Measurements from ENCODE around the gene SPRR2D. TPM values are rescaled to one million over a fixed set of nuclear protein-coding genes. Genes with fewer than 3 reads are reported as not detected.

The SPRR2D gene
- total and polyA plus RNA-seq, 4 donors: 0.09 TPM; not detected in 3

- TF ChIP-seq NR2F2 (IDR thresholded peaks at IDR 0.05): no peak
- TF ChIP-seq YY1 (IDR thresholded peaks at IDR 0.05): no peak
- TF ChIP-seq RAD21 (IDR thresholded peaks at IDR 0.05): no peak
- no peak for TF ChIP-seq RXRA (IDR thresholded peaks at IDR 0.05)
- no peak for TF ChIP-seq EGR1 (IDR thresholded peaks at IDR 0.05; ENCODE audit: low read depth in 2 of 2)
- no peak for TF ChIP-seq JUND (IDR thresholded peaks at IDR 0.05)
- no peak for TF ChIP-seq FOXA1 (IDR thresholded peaks at IDR 0.05)
- TF ChIP-seq ATF3 (IDR thresholded peaks at IDR 0.05): no peak
- TF ChIP-seq CTCF (IDR thresholded peaks at IDR 0.05; ENCODE audit: low read depth, low read length, missing input control): no peak
- no peak within 1 kb of the TSS for H3K9ac ChIP-seq (ENCODE audit: low read depth in 1 of 2, low read length in 2 of 2)
- no peak for DNase-seq (ENCODE audit: low spot score)
- H3K4me3 ChIP-seq (ENCODE audit: low read depth in 1 of 3, low read length in 3 of 3): no peak within 1 kb of the TSS
- no peaks in the 10 kb centered on the region for H3K9me3 ChIP-seq (ENCODE audit: control insufficient read depth in 4 of 4, low read length in 3 of 4)
- no peaks in the 10 kb centered on the region for H3K4me1 ChIP-seq (ENCODE audit: control insufficient read depth in 4 of 4, insufficient read depth in 4 of 4, low read length in 3 of 4)
- 75% methylated on average over 2 of the region's 2 CpGs for WGBS
- no peaks in the 10 kb centered on the region for H3K27me3 ChIP-seq (ENCODE audit: control insufficient read depth in 4 of 4, insufficient read depth in 4 of 4, low read length in 3 of 4)
- no peak within 1 kb of the TSS for H3K27ac ChIP-seq (ENCODE audit: low read depth in 1 of 2, low read length in 2 of 2)
- no peaks in the 10 kb centered on the region for H3K36me3 ChIP-seq (ENCODE audit: control insufficient read depth in 4 of 4, insufficient read depth in 3 of 4, low read depth in 1 of 4, low read length in 3 of 4)
These were observed 39.5 kb downstream of the SPRR2D start, which contains the start of gene SPRR3 for GRCh38 chr1:153001382-153001781. Gene SPRR3, plus strand, starts transcription at chr1:153001749. Its CDS starts 1,272 bp downstream, at chr1:153003021.

- Histone ChIP-seq H3K27ac (ENCODE audit: low read depth in 1 of 2, low read length in 2 of 2) (no peak overlapping the region), H3K4me1 (ENCODE audit: control insufficient read depth in 4 of 4, insufficient read depth in 4 of 4, low read length in 3 of 4) (no peaks in the 10 kb centered on the region), H3K27me3 (ENCODE audit: control insufficient read depth in 4 of 4, insufficient read depth in 4 of 4, low read length in 3 of 4) (no peaks in the 10 kb centered on the region), H3K9ac (ENCODE audit: low read depth in 1 of 2, low read length in 2 of 2) (no peak overlapping the region), H3K36me3 (ENCODE audit: control insufficient read depth in 4 of 4, insufficient read depth in 3 of 4, low read depth in 1 of 4, low read length in 3 of 4) (no peaks in the 10 kb centered on the region), H3K9me3 (ENCODE audit: control insufficient read depth in 4 of 4, low read length in 3 of 4) (no peaks in the 10 kb centered on the region), H3K4me3 (ENCODE audit: low read depth in 1 of 3, low read length in 3 of 3) (no peak overlapping the region)
- no peak for DNase-seq (ENCODE audit: low spot score)
- 97% methylated on average over 1 of the region's 1 CpG for WGBS
- TF ChIP-seq GABPA (IDR thresholded peaks at IDR 0.05 in 1 of 2, conservative IDR thresholded peaks at IDR 0.05 in 1 of 2): no peak
These were observed 40.6 kb downstream of the SPRR2D start for GRCh38 chr1:153000294-153000693.

- H3K27me3 ChIP-seq (ENCODE audit: control insufficient read depth in 4 of 4, insufficient read depth in 4 of 4, low read length in 3 of 4): no peaks in the 10 kb centered on the region
- TF ChIP-seq FOXA2 (IDR thresholded peaks at IDR 0.05) (no peak), HNF4A (conservative IDR thresholded peaks at IDR 0.05) (no peak), TAF1 (conservative IDR thresholded peaks at IDR 0.05) (no peak), RAD21 (IDR thresholded peaks at IDR 0.05) (no peak)
- H3K27ac ChIP-seq (ENCODE audit: low read depth in 1 of 2, low read length in 2 of 2): no peak overlapping the region
- no peak overlapping the region for H3K4me3 ChIP-seq (ENCODE audit: low read depth in 1 of 3, low read length in 3 of 3)
- no peaks in the 10 kb centered on the region for H3K9me3 ChIP-seq (ENCODE audit: control insufficient read depth in 4 of 4, low read length in 3 of 4)
- WGBS: 67% methylated on average over 6 of the region's 6 CpGs
- H3K36me3 ChIP-seq (ENCODE audit: control insufficient read depth in 4 of 4, insufficient read depth in 3 of 4, low read depth in 1 of 4, low read length in 3 of 4): no peaks in the 10 kb centered on the region
- H3K4me1 ChIP-seq (ENCODE audit: control insufficient read depth in 4 of 4, insufficient read depth in 4 of 4, low read length in 3 of 4): no peaks in the 10 kb centered on the region
- no peak overlapping the region for H3K9ac ChIP-seq (ENCODE audit: low read depth in 1 of 2, low read length in 2 of 2)
- no peak for DNase-seq (ENCODE audit: low spot score)
These were observed 41.1 kb downstream of the SPRR2D start for GRCh38 chr1:152999818-153000217.

- no peaks in the 10 kb centered on the region for H3K9me3 ChIP-seq (ENCODE audit: control insufficient read depth in 4 of 4, low read length in 3 of 4)
- 87% methylated on average over 4 of the region's 4 CpGs for WGBS
- H3K27me3 ChIP-seq (ENCODE audit: control insufficient read depth in 4 of 4, insufficient read depth in 4 of 4, low read length in 3 of 4): no peaks in the 10 kb centered on the region
- no peaks in the 10 kb centered on the region for H3K36me3 ChIP-seq (ENCODE audit: control insufficient read depth in 4 of 4, insufficient read depth in 3 of 4, low read depth in 1 of 4, low read length in 3 of 4)
- H3K27ac ChIP-seq (ENCODE audit: low read depth in 1 of 2, low read length in 2 of 2): no peak overlapping the region
- H3K4me1 ChIP-seq (ENCODE audit: control insufficient read depth in 4 of 4, insufficient read depth in 4 of 4, low read length in 3 of 4): no peaks in the 10 kb centered on the region
- no peak overlapping the region for H3K9ac ChIP-seq (ENCODE audit: low read depth in 1 of 2, low read length in 2 of 2)
- no peak overlapping the region for H3K4me3 ChIP-seq (ENCODE audit: low read depth in 1 of 3, low read length in 3 of 3)
- no peak for DNase-seq (ENCODE audit: low spot score)
- TF ChIP-seq CTCF (IDR thresholded peaks at IDR 0.05; ENCODE audit: low read depth, low read length, missing input control) (no peak), ATF3 (IDR thresholded peaks at IDR 0.05) (no peak), RXRA (IDR thresholded peaks at IDR 0.05) (no peak), HNF4A (conservative IDR thresholded peaks at IDR 0.05) (no peak), FOXA1 (IDR thresholded peaks at IDR 0.05) (no peak), HNF4G (IDR thresholded peaks at IDR 0.05) (no peak), YY1 (IDR thresholded peaks at IDR 0.05) (no peak), EGR1 (IDR thresholded peaks at IDR 0.05; ENCODE audit: low read depth in 2 of 2) (no peak), NR2F2 (IDR thresholded peaks at IDR 0.05) (no peak), SP1 (IDR thresholded peaks at IDR 0.05) (no peak), MAX (IDR thresholded peaks at IDR 0.05) (no peak), TAF1 (conservative IDR thresholded peaks at IDR 0.05) (no peak), GABPA (IDR thresholded peaks at IDR 0.05 in 1 of 2, conservative IDR thresholded peaks at IDR 0.05 in 1 of 2) (no peak), FOXA2 (IDR thresholded peaks at IDR 0.05) (no peak), RAD21 (IDR thresholded peaks at IDR 0.05) (no peak)
These were observed 42.4 kb downstream of the SPRR2D start for GRCh38 chr1:152998476-152998875.

Measured in liver (tissue), 9 donors.